ENCODE measurements around the gene PLEKHM3.

PLEKHM3 gene

GRCh38 chr2:208025037-208025813, at the start of gene PLEKHM3:
PLEKHM3 (minus strand) TSS chr2:208025527; CDS start chr2:208001639, 23,888 bp downstream.
- peak; percentile 78 to 79 for DNase-seq

- DNase-seq = no peak
Observed at GRCh38 chr2:208074610-208075356, 49.5 kb upstream of the PLEKHM3 start.

GRCh38 chr2:208072250-208072892, 47.0 kb upstream of the PLEKHM3 start:
- peak; percentile 48 to 62 for DNase-seq

- no peak for DNase-seq
Observed at GRCh38 chr2:208069186-208069585, 43.9 kb upstream of the PLEKHM3 start.

- DNase-seq = no peak
Observed at GRCh38 chr2:208066016-208066415, 40.7 kb upstream of the PLEKHM3 start.

GRCh38 chr2:208065476-208065875, 40.1 kb upstream of the PLEKHM3 start:
- no peak for DNase-seq

GRCh38 chr2:208064220-208064961, 39.1 kb upstream of the PLEKHM3 start:
- DNase-seq = no peak

- no peak for DNase-seq
Observed at GRCh38 chr2:208062961-208063360, 37.6 kb upstream of the PLEKHM3 start.

- peak in 1 of 2 donors; percentile 37 for DNase-seq
Observed at GRCh38 chr2:208062113-208062512, 36.8 kb upstream of the PLEKHM3 start.

GRCh38 chr2:208057108-208057507, 31.8 kb upstream of the PLEKHM3 start:
- no peak for DNase-seq

- DNase-seq = no peak
Observed at GRCh38 chr2:208049441-208049840, 24.1 kb upstream of the PLEKHM3 start.

- DNase-seq = no peak
Observed at GRCh38 chr2:208049006-208049405, 23.7 kb upstream of the PLEKHM3 start.

- DNase-seq = no peak
Observed at GRCh38 chr2:208047840-208048239, 22.5 kb upstream of the PLEKHM3 start.

GRCh38 chr2:208046686-208047085, 21.4 kb upstream of the PLEKHM3 start:
- no peak for DNase-seq

GRCh38 chr2:208042450-208042849, 17.1 kb upstream of the PLEKHM3 start:
- DNase-seq = no peak

- no peak for DNase-seq
Observed at GRCh38 chr2:208042041-208042440, 16.7 kb upstream of the PLEKHM3 start.

- DNase-seq = peak; percentile 63 to 66
Observed at GRCh38 chr2:208040199-208041171, 15.2 kb upstream of the PLEKHM3 start.

GRCh38 chr2:208039376-208040110, 14.2 kb upstream of the PLEKHM3 start:
- DNase-seq = no peak

GRCh38 chr2:208037564-208038487, 12.5 kb upstream of the PLEKHM3 start:
- DNase-seq = no peak

- DNase-seq = no peak
Observed at GRCh38 chr2:208036357-208036756, 11.0 kb upstream of the PLEKHM3 start.
